NT2/D1 (cell line): ENCODE measurements around the gene NFKB1.

Experiments
- DNase-seq: peaks from one replicate; pipeline ENCODE4 v3.0.0-alpha.2; 2011; ENCODE audit warnings: low read depth, low spot score
- H3K27me3 ChIP-seq: 2 replicates; pipeline ENCODE4 v1.6.0; 2011; ENCODE audit warnings: mild to moderate bottlenecking; ENCODE audit not compliant: insufficient read length, insufficient read depth
- H3K36me3 ChIP-seq: 2 replicates; pipeline ENCODE4 v1.6.1; 2011; ENCODE audit warnings: mild to moderate bottlenecking, low read length, mixed read lengths; ENCODE audit not compliant: insufficient read depth, insufficient read length
- H3K4me1 ChIP-seq: 2 replicates; pipeline ENCODE4 v1.5.1; 2011; ENCODE audit not compliant: insufficient read depth, insufficient read length
- H3K4me3 ChIP-seq: 2 replicates; pipeline ENCODE4 v1.5.1; 2011; ENCODE audit warnings: low read depth; ENCODE audit not compliant: insufficient read length
- H3K9ac ChIP-seq: 2 replicates; pipeline ENCODE4 v1.6.0; 2011; ENCODE audit warnings: low read depth; ENCODE audit not compliant: insufficient read length
- H3K9me3 ChIP-seq: 2 replicates; pipeline ENCODE4 v1.5.1; 2011; ENCODE audit warnings: mild to moderate bottlenecking, low read length; ENCODE audit not compliant: insufficient read depth
- SUZ12 ChIP-seq: IDR thresholded peaks from 2 replicates; pipeline ENCODE4 v1.6.1; 2011; ENCODE audit not compliant: insufficient read length, insufficient read depth; ENCODE audit errors: extremely low read depth
- YY1 ChIP-seq: IDR thresholded peaks from 2 replicates; pipeline ENCODE4 v1.6.1; 2011; ENCODE audit not compliant: insufficient read length, insufficient read depth
- ZNF274 ChIP-seq: IDR thresholded peaks from 2 replicates; pipeline ENCODE4 v1.6.1; 2011; ENCODE audit warnings: mild to moderate bottlenecking, low read depth, low read length

The NFKB1 gene

DNA sequence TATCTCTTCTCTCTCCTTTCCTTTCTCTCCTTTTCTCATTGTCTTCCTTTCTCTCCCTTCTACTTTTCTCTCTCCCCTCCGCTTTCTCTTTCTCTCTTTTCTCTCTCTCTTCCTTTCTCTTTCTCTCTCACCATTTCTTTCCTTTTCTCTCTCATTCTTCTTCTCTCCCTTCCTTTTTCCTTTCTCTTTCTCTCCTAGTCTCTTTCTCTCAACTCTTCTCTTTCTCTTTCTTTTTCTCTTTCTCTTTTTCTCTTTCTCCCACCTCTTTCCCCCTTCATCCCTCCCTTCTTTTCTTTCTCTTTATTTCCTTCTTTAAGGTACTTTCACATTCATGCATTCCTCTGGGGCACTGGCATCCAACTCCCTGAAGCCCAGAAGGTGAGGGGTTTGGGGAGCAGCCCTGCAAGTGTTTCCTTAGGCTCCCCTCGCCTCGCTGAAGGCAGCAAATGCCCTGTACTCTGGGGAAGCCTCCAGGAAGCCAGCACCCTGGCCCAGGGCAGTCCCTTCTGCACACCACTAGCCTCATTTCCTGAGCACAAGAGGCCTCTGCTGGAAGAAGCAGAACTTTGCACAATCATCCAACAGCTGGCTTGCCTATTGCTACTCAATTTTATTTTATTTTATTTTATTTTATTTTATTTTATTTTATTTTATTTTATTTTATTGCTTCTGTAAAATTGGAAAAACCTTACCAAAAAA, 124.2 kb downstream of the NFKB1 start:
- TF ChIP-seq YY1 (no peak), SUZ12 (no peak), ZNF274 (no peak)
- no peaks in the 10 kb centered on the region for H3K4me1 ChIP-seq
- H3K9me3 ChIP-seq: no peaks in the 10 kb centered on the region
- no peak overlapping the region for H3K4me3 ChIP-seq
- H3K9ac ChIP-seq: no peak overlapping the region
- DNase-seq: no peak
- no peaks in the 10 kb centered on the region for H3K36me3 ChIP-seq
- no peaks in the 10 kb centered on the region for H3K27me3 ChIP-seq

DNA sequence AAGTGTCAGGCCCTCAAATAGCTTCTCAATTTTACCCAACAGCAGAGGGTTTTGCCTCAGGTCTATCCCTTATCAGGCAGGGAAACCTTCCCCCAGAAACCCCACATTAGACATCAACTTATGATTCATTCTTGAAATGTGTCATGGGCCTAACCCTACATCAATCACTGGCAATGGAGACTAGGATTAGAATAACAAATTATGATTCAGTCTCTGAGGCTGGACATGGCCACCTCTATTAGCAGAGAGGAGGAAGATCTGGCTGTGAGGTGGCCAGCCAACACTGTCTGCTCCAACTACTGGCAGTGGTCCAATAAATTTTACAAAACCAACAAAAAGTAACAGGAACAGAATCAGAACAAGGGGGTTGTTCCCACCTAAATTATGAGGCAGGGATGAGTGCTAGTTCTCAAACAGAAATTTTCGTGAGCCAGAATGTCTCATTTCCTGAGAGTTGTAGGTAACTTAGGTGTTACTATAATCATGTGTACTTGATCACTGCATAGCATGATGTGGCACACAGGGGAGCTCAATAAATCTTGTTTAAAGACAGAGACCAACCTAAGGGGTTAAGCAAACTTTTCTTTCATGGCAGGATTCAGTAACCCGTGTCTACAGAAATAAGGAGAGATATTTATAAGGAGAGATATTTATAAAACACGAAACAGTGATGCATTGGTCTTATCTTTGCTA, 126.8 kb downstream of the NFKB1 start:
- no peak for TF ChIP-seq ZNF274
- Histone ChIP-seq H3K4me3 (no peak overlapping the region), H3K36me3 (no peaks in the 10 kb centered on the region), H3K4me1 (no peaks in the 10 kb centered on the region), H3K27me3 (no peaks in the 10 kb centered on the region), H3K9me3 (no peaks in the 10 kb centered on the region), H3K9ac (no peak overlapping the region)
- DNase-seq: no peak

DNA sequence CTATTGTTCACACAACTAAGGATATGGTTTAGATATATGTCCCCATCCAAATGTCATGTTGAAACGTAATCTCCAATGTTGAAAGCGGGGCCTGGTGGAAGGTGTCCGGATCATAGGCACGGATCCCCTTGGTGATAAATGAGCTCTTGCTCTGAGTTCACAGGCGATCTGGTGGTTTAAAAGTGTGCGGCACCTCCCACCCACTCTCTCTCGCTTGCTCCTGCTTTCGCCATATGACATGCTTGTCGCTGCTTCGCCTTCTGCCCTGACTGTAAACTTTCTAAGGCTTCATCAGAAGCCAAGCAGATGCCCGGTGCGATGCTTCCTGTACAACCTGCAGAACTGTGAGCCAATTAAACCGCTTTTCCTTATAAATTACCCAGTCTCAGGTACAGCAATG, 128.5 kb downstream of the NFKB1 start:
- no peaks in the 10 kb centered on the region for H3K27me3 ChIP-seq
- DNase-seq: no peak
- H3K9me3 ChIP-seq: no peaks in the 10 kb centered on the region
- H3K4me3 ChIP-seq: no peak overlapping the region
- H3K9ac ChIP-seq: no peak overlapping the region
- TF ChIP-seq SUZ12 (no peak), ZNF274 (no peak), YY1 (no peak)
- peaks cover 3% of the 10 kb centered on the region for H3K36me3 ChIP-seq
- H3K4me1 ChIP-seq: no peaks in the 10 kb centered on the region

DNA sequence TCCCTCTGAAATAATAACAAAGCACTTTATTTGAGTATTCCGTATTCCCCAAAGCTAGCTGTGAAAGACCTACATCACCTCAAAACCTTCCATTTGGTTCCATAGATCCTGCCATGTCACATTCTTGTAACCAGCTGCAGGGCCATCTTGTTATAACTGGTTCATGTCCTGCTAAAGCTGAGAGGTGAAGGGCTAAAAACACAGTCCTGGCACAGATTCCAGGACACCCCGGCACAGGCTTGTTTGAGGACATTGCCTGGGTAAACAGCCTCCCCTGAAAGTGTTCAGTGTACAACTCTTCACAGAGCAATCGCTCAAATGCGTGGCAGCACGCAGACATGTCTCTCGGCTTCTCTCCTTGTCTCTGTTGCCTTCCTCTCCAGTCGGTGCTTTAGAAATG, 130.5 kb downstream of the NFKB1 start:
- Histone ChIP-seq H3K36me3 (peaks cover 3% of the 10 kb centered on the region), H3K4me3 (no peak overlapping the region)
- TF ChIP-seq SUZ12 (no peak), ZNF274 (no peak), YY1 (no peak)

DNA sequence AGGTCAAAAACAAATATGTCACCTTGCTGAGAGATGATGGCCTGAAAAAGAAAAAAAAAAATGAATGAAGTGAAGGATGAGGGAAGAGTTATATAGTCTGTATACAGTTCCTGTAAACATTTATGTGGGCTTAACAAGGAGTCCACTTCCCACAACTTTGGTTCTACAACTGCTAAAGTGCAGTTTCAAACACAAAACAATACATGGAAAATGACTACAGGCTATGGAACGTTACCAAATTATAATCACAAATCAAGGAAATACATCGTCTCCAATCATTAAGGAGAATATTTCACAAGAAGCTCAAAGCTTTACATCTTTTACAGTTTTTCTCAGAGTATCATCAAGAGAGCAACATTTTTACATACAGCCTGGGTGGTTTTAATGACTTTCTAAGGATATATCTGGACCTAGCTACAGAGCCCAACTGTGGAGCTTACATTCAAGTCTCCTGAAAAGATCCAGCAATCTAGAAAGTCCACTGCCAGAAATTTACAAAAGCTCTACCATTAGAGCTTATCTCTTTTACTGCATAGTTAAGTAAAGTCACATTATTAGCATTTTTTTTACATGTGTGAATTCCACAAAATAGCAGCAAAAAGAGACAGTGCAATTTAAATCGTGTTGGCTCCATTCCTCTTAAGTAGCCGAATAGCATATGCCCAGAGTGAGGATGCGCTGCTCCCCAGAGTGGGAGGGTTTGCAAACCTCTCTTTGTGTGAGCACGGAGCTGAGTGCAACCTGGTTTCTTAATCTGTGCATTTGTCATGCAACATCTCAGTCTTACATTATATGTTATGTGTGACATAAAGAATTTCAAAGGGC, 131.3 kb downstream of the NFKB1 start:
- TF ChIP-seq ZNF274 (no peak), YY1 (no peak), SUZ12 (no peak)
- Histone ChIP-seq H3K4me1 (no peaks in the 10 kb centered on the region), H3K27me3 (no peaks in the 10 kb centered on the region)

More for the DNA sequence above, 130.5 kb downstream of the NFKB1 start:
- Histone ChIP-seq H3K4me1 (no peaks in the 10 kb centered on the region), H3K9ac (no peak overlapping the region), H3K27me3 (no peaks in the 10 kb centered on the region), H3K9me3 (no peaks in the 10 kb centered on the region)
- no peak for DNase-seq

GRCh38 chr4:102633100-102633499, 131.9 kb downstream of the NFKB1 start:
- no peaks in the 10 kb centered on the region for H3K9me3 ChIP-seq
- no peak for TF ChIP-seq ZNF274
- TF ChIP-seq SUZ12: no peak
- TF ChIP-seq YY1: no peak
- DNase-seq: no peak
- no peaks in the 10 kb centered on the region for H3K27me3 ChIP-seq
- no peak overlapping the region for H3K4me3 ChIP-seq
- H3K9ac ChIP-seq: no peak overlapping the region
- no peaks in the 10 kb centered on the region for H3K4me1 ChIP-seq
- H3K36me3 ChIP-seq: peaks cover 3% of the 10 kb centered on the region

More for the DNA sequence above, 131.3 kb downstream of the NFKB1 start:
- Histone ChIP-seq H3K9me3 (no peaks in the 10 kb centered on the region), H3K36me3 (peaks cover 3% of the 10 kb centered on the region), H3K4me3 (no peak overlapping the region), H3K9ac (no peak overlapping the region)
- no peak for DNase-seq

DNA sequence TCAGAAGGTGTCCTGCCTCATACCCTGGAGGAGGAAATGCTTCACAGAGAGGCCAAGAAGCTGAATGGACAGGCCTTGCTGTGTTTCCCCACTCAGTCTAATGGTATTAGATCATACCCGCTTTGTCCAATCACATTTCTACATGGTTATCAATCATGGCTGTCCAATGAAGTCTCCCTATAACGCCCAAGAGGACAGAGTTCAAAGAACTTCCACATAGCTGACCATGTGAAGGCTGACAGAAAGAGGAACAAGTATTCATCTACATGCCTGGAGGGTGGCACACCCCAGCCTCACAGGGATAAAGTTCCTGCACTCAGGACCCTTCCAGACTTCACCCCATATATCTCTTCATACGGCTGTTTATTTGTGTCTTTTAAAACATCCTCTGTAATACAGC, 136.2 kb downstream of the NFKB1 start:
- TF ChIP-seq SUZ12: no peak
- TF ChIP-seq ZNF274: no peak
- no peak for TF ChIP-seq YY1
- Histone ChIP-seq H3K4me1 (no peaks in the 10 kb centered on the region), H3K27me3 (no peaks in the 10 kb centered on the region), H3K36me3 (peaks cover 7% of the 10 kb centered on the region), H3K9ac (no peak overlapping the region), H3K9me3 (no peaks in the 10 kb centered on the region), H3K4me3 (no peak overlapping the region)
- DNase-seq: no peak
